GM12892 (cell line): ENCODE data around the gene SELENOO.

Experiments used
- POLR2A ChIP-seq: IDR thresholded peaks from 2 replicates; pipeline ENCODE4 v1.6.1; 2011; ENCODE audit warnings: low read depth, low read length, control low read depth
- POLR2AphosphoS5 ChIP-seq: IDR thresholded peaks from 2 replicates; pipeline ENCODE4 v1.6.1; 2011; ENCODE audit warnings: low read depth, low read length, control low read depth
- TAF1 ChIP-seq: IDR thresholded peaks from 2 replicates; pipeline ENCODE4 v1.6.1; 2011; ENCODE audit warnings: low read depth, mild to moderate bottlenecking, control low read depth, low read length, borderline replicate concordance

DNA sequence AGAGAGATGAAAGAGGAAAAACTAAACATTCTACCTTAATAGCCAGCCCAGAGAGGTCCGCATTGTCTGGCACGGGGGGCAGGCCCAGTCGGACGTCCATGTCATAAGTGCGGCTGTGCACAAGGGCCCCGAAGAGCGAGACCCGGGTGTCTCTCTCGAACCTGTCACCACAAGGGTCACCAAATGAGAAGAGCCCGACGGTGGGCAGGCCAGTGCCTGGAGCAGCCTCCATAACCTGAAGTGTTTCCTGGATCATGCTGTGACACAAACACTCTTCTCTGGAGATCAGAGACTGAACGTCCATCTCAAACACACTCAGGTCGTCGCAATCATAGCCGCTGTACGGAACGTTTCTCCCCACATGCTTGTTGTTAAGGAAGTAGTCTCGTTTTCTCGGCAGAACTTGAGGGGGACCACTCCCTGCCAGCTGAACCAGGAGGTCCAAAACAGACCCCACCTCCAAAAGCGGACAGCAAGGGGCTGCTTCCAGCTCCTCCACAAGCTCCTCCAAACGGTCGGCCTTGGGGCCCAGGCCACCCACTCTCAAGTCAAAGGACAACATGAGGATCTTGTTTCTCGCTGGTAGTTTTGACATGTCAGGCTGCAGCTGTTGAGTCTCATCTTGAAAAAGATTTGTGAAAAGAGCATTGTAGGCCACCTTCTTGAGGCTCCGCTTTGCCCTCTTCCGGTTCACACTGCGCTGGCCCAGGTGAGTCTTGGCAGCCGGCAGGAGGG lies 43.0 kb downstream of the SELENOO start:
- TF ChIP-seq POLR2A (no peak), POLR2AphosphoS5 (no peak), TAF1 (no peak)
